HFFc6 (cell line): ENCODE measurements around the gene COL4A6. TPM values are rescaled to one million over a fixed set of nuclear protein-coding genes. Genes with fewer than 3 reads are reported as not detected.

Experiments used
- DNase-seq: peaks from one replicate; pipeline ENCODE4 v3.0.0-alpha.2; 2018
- H3K27ac Mint-ChIP-seq: 2 replicates; pipeline ENCODE4 v1.8.0; 2020; ENCODE audit warnings: mild to moderate bottlenecking, mixed read lengths
- H3K27me3 Mint-ChIP-seq: 2 replicates; pipeline ENCODE4 v1.8.0; 2021; ENCODE audit warnings: mild to moderate bottlenecking, moderate library complexity, mixed read lengths; ENCODE audit not compliant: insufficient read depth
- H3K36me3 Mint-ChIP-seq: 2 replicates; pipeline ENCODE4 v1.8.0; 2021; ENCODE audit warnings: low read depth, mixed read lengths
- H3K4me1 Mint-ChIP-seq: 2 replicates; pipeline ENCODE4 v1.8.0; 2020; ENCODE audit warnings: low read depth, mixed read lengths
- H3K4me3 Mint-ChIP-seq: 2 replicates; pipeline ENCODE4 v1.8.0; 2020; ENCODE audit warnings: mild to moderate bottlenecking, moderate library complexity, mixed read lengths
- H3K9me3 Mint-ChIP-seq: 2 replicates; pipeline ENCODE4 v1.8.0; 2020; ENCODE audit warnings: mild to moderate bottlenecking, mixed read lengths
- total RNA-seq, 6 experiments: library from RNA; stranded (reverse); fragmentation: NEBNext Ultra II Directional; extraction: Animal tissue kit (Norgen Biotek cat#: 25700); gene quantifications; 2 replicates in 1 of 6; 3 replicates in 5 of 6; pipeline ENCODE4 v1.2.3, GENCODE V29; 2021
- TF ChIP-seq, protein P1 (sequence below): fragments of 200-600 bp; sonication (generic); IDR thresholded peaks from 2 replicates; pipeline ENCODE4 v1.5.0; 2021; ENCODE audit warnings: antibody characterized with exemption, mild to moderate bottlenecking

COL4A6 gene
- total RNA-seq, 6 experiments from 2014 or later, result 0.03 to 0.16 (median 0.11) TPM

DNA sequence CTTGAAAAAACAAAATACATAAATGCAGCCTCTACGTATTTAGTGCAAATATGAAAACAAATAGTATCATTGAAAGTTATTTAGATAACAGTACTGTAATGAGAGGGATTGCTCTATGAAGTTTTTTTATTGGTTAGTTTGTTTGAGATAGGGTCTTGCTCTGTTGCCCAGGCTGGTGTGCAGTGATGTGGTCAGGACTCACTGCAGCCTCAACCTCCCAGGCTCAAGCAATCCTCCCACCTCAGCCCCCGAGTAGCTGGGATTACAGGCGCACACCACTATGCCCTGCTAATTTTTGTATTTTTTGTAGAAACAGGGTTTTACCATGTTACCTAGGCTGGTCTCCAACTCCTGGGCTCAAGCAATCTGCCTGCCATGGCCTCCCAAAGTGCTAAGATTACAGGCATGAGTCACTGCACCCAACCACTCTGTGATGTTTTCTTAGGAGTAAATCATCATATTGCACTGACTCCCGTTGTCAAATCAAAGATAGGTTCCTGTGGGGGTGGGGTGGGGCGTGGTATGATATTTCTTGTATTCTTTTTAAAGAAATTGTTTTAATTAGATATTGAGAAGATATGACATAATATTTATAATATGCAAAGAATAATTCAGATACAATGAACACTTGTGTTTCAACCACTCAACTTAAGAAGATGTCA is 270.9 kb downstream of the COL4A6 start:
- no peaks in the 10 kb centered on the region; the same call in 1 of the 2 replicates for H3K9me3 Mint-ChIP-seq
- H3K4me1 Mint-ChIP-seq, result peaks cover 6% of the 10 kb centered on the region
- H3K36me3 Mint-ChIP-seq, result no peaks in the 10 kb centered on the region
- no peak for DNase-seq
- H3K27me3 Mint-ChIP-seq, result peaks cover 2% of the 10 kb centered on the region
- TF ChIP-seq, protein P1, sequence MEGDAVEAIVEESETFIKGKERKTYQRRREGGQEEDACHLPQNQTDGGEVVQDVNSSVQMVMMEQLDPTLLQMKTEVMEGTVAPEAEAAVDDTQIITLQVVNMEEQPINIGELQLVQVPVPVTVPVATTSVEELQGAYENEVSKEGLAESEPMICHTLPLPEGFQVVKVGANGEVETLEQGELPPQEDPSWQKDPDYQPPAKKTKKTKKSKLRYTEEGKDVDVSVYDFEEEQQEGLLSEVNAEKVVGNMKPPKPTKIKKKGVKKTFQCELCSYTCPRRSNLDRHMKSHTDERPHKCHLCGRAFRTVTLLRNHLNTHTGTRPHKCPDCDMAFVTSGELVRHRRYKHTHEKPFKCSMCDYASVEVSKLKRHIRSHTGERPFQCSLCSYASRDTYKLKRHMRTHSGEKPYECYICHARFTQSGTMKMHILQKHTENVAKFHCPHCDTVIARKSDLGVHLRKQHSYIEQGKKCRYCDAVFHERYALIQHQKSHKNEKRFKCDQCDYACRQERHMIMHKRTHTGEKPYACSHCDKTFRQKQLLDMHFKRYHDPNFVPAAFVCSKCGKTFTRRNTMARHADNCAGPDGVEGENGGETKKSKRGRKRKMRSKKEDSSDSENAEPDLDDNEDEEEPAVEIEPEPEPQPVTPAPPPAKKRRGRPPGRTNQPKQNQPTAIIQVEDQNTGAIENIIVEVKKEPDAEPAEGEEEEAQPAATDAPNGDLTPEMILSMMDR, result no peak
- no peak overlapping the region for H3K4me3 Mint-ChIP-seq
- H3K27ac Mint-ChIP-seq, result no peak overlapping the region

DNA sequence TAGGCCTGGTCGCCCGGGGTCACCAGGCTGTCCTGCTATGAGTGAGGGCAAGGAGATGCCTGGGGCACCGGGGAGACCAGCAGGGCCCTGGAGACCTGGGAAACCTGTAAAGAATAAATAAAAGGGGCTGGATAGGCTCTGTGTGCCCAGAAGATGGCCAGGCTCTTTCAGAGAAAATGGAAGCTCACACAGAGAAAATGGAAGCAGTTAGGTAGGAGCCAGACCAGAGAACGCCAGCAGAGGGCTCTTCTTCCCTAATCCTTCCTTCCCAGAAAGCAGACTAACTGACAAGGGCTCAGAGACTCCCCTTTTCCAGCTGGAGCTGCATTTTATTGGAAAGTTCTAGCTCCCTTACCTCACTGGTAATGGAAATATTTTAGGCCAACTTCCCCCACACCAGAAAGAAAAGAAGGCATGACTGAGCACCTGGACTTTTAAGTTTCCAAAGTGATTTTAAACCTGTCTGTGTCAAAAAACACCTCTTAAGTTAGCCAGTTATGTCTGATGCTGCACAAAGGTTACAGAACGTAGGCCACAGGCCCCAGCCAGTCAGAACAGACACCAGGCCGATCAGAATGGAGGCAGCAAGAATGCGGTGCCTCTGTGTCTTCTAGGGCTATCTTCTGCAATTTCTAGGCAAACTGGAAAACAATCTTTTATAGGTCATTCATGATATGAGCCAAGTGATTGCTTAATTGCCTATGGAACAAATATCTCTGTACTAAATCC is 272.7 kb downstream of the COL4A6 start:
- H3K27me3 Mint-ChIP-seq, result peaks cover 2% of the 10 kb centered on the region
- DNase-seq, result peak; percentile 36

DNA sequence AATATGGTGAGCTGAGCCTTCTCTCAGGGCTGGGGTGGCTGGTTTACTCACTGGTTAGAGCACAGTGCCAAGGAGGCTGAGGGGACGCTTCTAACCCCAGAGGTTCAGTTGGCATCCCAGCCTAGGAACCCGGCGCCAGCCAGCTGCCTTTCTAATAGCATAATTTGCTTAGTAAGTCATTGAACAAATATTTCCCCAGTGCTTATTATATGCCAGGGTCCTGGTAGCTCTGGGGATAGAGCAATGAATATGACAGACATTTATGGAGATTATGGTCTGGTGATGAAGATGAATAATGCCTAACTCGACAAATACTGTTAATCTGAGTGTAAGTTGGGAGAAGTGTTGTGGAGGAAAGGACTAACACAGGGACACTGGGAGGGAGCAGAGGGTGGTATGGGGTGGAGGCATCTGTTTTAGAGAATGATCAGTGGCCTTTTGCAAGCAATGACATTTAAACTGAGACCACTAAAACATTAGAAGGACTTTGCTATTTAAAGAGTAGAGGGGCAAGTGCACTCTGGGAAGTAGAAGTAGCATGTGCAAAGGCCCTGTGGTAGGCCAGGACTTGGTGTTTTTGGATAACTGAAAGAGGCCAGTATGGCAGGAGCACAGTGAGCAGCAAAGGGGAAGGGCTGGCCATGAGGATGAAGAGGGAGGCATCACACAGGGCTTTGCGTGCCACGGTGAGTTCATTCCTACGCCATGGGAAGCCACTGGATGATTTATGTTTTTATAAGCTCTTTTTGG is 274.7 kb downstream of the COL4A6 start:
- Mint-ChIP-seq H3K4me3 (no peak overlapping the region), H3K4me1 (peaks cover 6% of the 10 kb centered on the region), H3K27ac (no peak overlapping the region), H3K27me3 (peaks cover 2% of the 10 kb centered on the region; the same call in 1 of the 2 replicates), H3K36me3 (no peaks in the 10 kb centered on the region), H3K9me3 (no peaks in the 10 kb centered on the region; the same call in 1 of the 2 replicates)
- TF ChIP-seq, protein P1, result no peak
- no peak for DNase-seq

More for the DNA sequence above, 272.7 kb downstream of the COL4A6 start:
- Mint-ChIP-seq H3K4me1 (peaks cover 6% of the 10 kb centered on the region), H3K27ac (no peak overlapping the region), H3K9me3 (no peaks in the 10 kb centered on the region; the same call in 1 of the 2 replicates), H3K36me3 (no peaks in the 10 kb centered on the region), H3K4me3 (no peak overlapping the region)
- TF ChIP-seq, protein P1, result peak; percentile 64

DNA sequence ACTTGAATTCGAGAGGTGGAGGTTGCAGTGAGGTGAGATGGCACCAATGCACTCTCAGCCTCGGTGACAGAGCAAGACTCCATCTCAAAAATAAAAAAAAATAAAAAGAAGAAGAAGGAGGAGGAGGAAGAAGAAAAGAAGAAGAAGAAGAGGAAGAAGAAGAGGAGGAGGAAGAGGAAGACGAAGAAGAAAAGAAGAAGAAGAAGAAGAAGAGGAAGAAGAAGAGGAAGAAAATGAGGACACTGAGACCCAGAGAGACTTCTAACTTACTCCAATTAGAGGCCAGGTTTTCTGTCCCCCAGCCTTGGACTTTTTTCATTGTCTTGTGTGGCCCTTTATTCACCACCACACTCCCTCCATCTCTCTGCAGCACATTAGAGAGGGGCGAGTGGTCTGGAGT is 276.0 kb downstream of the COL4A6 start:
- no peak for DNase-seq
- TF ChIP-seq, protein P1, result no peak
- Mint-ChIP-seq H3K9me3 (no peaks in the 10 kb centered on the region; the same call in 1 of the 2 replicates), H3K36me3 (no peaks in the 10 kb centered on the region), H3K27ac (no peak overlapping the region), H3K4me3 (no peak overlapping the region), H3K4me1 (no peaks in the 10 kb centered on the region), H3K27me3 (peaks cover 2% of the 10 kb centered on the region; the same call in 1 of the 2 replicates)

DNA sequence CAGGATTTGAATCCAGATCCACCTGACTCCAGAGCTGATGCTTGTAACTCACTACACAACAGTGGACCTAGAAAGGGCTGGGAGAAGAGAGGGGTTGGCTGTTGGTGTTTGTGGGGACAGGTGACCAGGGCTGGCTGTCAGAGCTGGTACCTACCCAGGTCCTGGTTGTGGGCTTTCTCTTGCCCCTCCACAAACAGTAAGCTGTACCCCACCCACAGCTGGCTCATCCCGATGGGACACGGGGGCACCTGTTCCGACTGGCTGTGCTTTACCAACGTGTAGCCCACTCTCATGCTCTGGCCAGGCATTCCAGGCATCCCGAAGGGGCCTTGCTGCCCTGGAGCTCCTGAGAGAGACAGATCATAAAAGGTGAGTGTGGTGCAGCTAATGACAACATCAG is 277.9 kb downstream of the COL4A6 start:
- Mint-ChIP-seq H3K4me1 (no peaks in the 10 kb centered on the region), H3K9me3 (no peaks in the 10 kb centered on the region; the same call in 1 of the 2 replicates), H3K36me3 (no peaks in the 10 kb centered on the region), H3K27ac (no peak overlapping the region), H3K4me3 (no peak overlapping the region), H3K27me3 (peaks cover 3% of the 10 kb centered on the region; the same call in 1 of the 2 replicates)
- TF ChIP-seq, protein P1, result no peak
- DNase-seq, result no peak
